Astrocyte (in vitro differentiated cells and primary cell): Measurements from ENCODE around the gene ZNF492. TPM values are rescaled to one million over a fixed set of nuclear protein-coding genes. Genes with fewer than 3 reads are reported as not detected.

Source experiments
- DNase-seq: peaks from one replicate; pipeline ENCODE4 v3.0.0-alpha.2; 2010; ENCODE audit warnings: low read depth
- FAIRE-seq: peaks from 2 replicates; lab custom pipeline; 2011; peaks lifted over from hg19 to GRCh38; lab: Jason Lieb, UNC
- H2AFZ ChIP-seq: 2 replicates; pipeline ENCODE4 v1.6.0; 2012; ENCODE audit warnings: low read depth, low read length, inconsistent platforms
- H3K27ac ChIP-seq: 2 replicates; pipeline ENCODE4 v1.5.1; 2011; ENCODE audit warnings: low read depth, low read length, inconsistent platforms
- H3K27me3 ChIP-seq: 2 replicates; pipeline ENCODE4 v1.6.0; 2011; ENCODE audit warnings: low read length, inconsistent platforms; ENCODE audit not compliant: insufficient read depth
- H3K36me3 ChIP-seq: 2 replicates; pipeline ENCODE4 v1.5.1; 2011; ENCODE audit warnings: low read length, inconsistent platforms; ENCODE audit not compliant: insufficient read depth
- H3K4me1 ChIP-seq: 2 replicates; pipeline ENCODE4 v1.5.1; 2011; ENCODE audit warnings: low read length, inconsistent platforms; ENCODE audit not compliant: insufficient read depth
- H3K4me2 ChIP-seq: 2 replicates; pipeline ENCODE4 v1.6.0; 2012; ENCODE audit warnings: low read length, inconsistent platforms
- H3K4me3 ChIP-seq: 2 replicates; pipeline ENCODE4 v1.5.1; 2011; ENCODE audit warnings: low read depth, mild to moderate bottlenecking, low read length, inconsistent platforms; ENCODE audit not compliant: insufficient read depth
- H3K79me2 ChIP-seq: 2 replicates; pipeline ENCODE4 v1.6.0; 2012; ENCODE audit warnings: mild to moderate bottlenecking, low read length, inconsistent platforms; ENCODE audit not compliant: insufficient read depth
- H3K9ac ChIP-seq: 2 replicates; pipeline ENCODE4 v1.6.0; 2012; ENCODE audit warnings: mild to moderate bottlenecking, low read length, inconsistent platforms
- H3K9me3 ChIP-seq: 2 replicates; pipeline ENCODE4 v1.5.1; 2012; ENCODE audit warnings: low read depth, mild to moderate bottlenecking, low read length, inconsistent platforms; ENCODE audit not compliant: insufficient read depth
- H4K20me1 ChIP-seq: 2 replicates; pipeline ENCODE4 v1.6.0; 2012; ENCODE audit warnings: low read length, inconsistent platforms; ENCODE audit not compliant: insufficient read depth
- H3K27ac Mint-ChIP-seq: one replicate; pipeline ENCODE4 v1.8.0; 2021; ENCODE audit warnings: mild to moderate bottlenecking, mixed read lengths; ENCODE audit not compliant: unreplicated experiment
- H3K27me3 Mint-ChIP-seq: one replicate; pipeline ENCODE4 v1.8.0; 2021; ENCODE audit warnings: low read depth, mixed read lengths; ENCODE audit not compliant: unreplicated experiment
- H3K36me3 Mint-ChIP-seq: one replicate; pipeline ENCODE4 v1.8.0; 2021; ENCODE audit warnings: low read depth, mixed read lengths; ENCODE audit not compliant: unreplicated experiment
- H3K4me1 Mint-ChIP-seq: one replicate; pipeline ENCODE4 v1.8.0; 2021; ENCODE audit warnings: low read depth, mixed read lengths; ENCODE audit not compliant: unreplicated experiment
- H3K4me3 Mint-ChIP-seq: one replicate; pipeline ENCODE4 v1.8.0; 2021; ENCODE audit warnings: mild to moderate bottlenecking, moderate library complexity, mixed read lengths; ENCODE audit not compliant: unreplicated experiment
- H3K9me3 Mint-ChIP-seq: one replicate; pipeline ENCODE4 v1.8.0; 2021; ENCODE audit warnings: mild to moderate bottlenecking, mixed read lengths; ENCODE audit not compliant: unreplicated experiment
- EZH2 ChIP-seq: IDR thresholded peaks from 2 replicates; pipeline ENCODE4 v1.6.1; 2012; ENCODE audit warnings: mild to moderate bottlenecking, low read length, inconsistent platforms; ENCODE audit not compliant: insufficient read depth
- total RNA-seq: library from RNA; stranded (reverse); gene quantifications from 2 replicates; pipeline ENCODE4 v1.2.1, GENCODE V29; 2021
- TF ChIP-seq, protein P1 (sequence below): IDR thresholded peaks from 2 replicates; pipeline ENCODE4 v1.5.1; 2011; ENCODE audit warnings: low read depth, mild to moderate bottlenecking, inconsistent platforms, low read length, moderate library complexity; ENCODE audit not compliant: insufficient read depth

Gene ZNF492
- total RNA-seq, 1 donor from 2014 or later: not detected

DNA sequence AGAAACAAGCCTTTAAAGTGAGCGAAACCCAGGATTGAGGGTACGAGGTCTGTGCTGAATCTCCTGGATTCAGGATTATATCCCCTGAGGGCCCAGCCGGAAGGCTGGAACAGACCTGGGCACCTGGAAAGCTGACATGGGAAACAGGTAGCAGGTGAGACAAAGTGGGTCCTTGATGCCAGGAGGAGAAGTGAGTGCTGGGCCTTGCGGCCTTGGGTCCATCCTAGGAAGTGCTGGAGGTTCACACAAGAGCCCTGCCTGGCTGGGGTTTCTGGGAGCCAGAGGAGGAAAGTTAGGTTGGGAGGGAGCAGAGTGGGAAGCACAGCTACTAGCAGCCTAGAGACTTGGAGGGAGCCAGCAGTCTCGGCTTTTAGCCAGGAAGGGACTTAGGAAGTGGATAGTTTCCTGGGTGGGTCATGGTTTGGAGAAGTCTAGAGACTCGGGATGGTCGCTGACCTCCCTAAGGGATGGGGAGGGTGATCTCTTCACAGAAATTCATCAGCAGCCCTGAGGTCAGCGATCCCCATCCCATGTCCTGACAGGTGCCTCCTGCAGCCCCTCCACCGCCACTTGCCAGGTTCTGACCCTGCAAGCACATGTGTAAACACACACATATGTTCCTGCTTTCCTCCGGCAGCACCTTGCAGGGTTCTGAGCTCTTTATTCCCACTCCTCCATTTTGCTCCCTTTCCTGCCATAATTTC, 29.4 kb upstream of the ZNF492 start:
- Histone ChIP-seq H3K4me2 (no peak overlapping the region), H4K20me1 (no peaks in the 10 kb centered on the region), H3K36me3 (no peaks in the 10 kb centered on the region), H2AFZ (no peak overlapping the region), H3K9me3 (peaks cover 19% of the 10 kb centered on the region), H3K79me2 (no peaks in the 10 kb centered on the region), H3K4me3 (no peak overlapping the region), H3K27me3 (no peaks in the 10 kb centered on the region), H3K9ac (no peak overlapping the region), H3K4me1 (no peaks in the 10 kb centered on the region), H3K27ac (no peak overlapping the region)
- no peak for DNase-seq
- Mint-ChIP-seq H3K36me3 (no peaks in the 10 kb centered on the region), H3K9me3 (peaks cover 33% of the 10 kb centered on the region), H3K27ac (no peak overlapping the region), H3K4me1 (no peaks in the 10 kb centered on the region), H3K4me3 (no peak overlapping the region), H3K27me3 (no peaks in the 10 kb centered on the region)
- TF ChIP-seq EZH2: no peak
- TF ChIP-seq, protein P1, sequence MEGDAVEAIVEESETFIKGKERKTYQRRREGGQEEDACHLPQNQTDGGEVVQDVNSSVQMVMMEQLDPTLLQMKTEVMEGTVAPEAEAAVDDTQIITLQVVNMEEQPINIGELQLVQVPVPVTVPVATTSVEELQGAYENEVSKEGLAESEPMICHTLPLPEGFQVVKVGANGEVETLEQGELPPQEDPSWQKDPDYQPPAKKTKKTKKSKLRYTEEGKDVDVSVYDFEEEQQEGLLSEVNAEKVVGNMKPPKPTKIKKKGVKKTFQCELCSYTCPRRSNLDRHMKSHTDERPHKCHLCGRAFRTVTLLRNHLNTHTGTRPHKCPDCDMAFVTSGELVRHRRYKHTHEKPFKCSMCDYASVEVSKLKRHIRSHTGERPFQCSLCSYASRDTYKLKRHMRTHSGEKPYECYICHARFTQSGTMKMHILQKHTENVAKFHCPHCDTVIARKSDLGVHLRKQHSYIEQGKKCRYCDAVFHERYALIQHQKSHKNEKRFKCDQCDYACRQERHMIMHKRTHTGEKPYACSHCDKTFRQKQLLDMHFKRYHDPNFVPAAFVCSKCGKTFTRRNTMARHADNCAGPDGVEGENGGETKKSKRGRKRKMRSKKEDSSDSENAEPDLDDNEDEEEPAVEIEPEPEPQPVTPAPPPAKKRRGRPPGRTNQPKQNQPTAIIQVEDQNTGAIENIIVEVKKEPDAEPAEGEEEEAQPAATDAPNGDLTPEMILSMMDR: no peak
- no peak for FAIRE-seq

DNA sequence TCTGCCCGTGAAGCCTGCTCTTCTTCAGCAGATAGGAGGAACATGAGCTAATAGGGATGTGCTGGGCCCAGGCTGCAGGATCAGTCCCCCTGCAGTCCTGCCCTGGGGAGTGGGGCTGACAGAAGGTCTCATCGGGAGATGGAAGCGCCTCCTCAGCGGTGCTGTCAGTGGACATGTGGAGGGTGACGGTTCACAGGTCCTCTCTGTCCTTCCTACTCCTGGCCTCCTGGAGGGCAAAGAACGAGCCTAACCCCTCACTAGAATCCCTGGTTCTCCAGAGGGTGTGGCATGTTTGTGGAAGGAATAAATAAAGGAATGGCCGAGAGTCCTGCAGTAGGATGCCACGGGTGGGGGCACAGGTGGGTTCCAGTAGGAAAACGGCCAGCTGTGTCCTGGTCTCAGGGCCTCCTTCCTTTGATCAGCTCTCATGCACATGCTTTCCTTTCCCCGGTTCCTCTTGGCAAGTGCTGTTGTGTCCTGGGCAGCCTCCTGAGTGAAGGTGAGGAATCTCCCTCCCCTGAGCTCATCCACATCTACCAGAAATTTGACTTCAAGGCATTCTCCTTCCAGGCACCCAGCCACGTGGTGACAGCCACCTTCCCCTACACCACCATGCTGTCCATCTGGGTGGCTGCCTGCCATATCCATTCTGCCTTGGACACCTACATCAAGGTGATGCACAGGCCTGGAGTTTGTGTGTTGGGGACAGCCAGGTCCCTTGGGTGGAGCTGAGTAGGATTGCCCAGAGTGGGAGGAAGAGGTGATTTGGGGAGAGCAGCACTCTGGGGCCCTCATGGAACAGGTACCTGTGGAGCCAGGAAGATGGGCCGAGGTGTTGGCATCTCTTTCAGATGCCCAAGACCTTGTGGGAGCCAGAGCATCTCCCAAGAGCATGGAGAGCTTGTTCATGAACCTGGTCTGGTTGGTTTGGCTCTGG, 28.6 kb upstream of the ZNF492 start:
- DNase-seq: no peak
- H3K9ac ChIP-seq: no peak overlapping the region
- no peak for TF ChIP-seq EZH2
- TF ChIP-seq, protein P1: no peak
- H3K4me2 ChIP-seq: no peak overlapping the region
- no peaks in the 10 kb centered on the region for H3K79me2 ChIP-seq
- no peaks in the 10 kb centered on the region for H3K27me3 ChIP-seq
- no peak overlapping the region for H3K4me3 Mint-ChIP-seq
- no peak overlapping the region for H3K4me3 ChIP-seq
- H3K4me1 ChIP-seq: no peaks in the 10 kb centered on the region
- H3K9me3 ChIP-seq: peaks cover 18% of the 10 kb centered on the region
- no peaks in the 10 kb centered on the region for H3K4me1 Mint-ChIP-seq
- no peaks in the 10 kb centered on the region for H3K36me3 ChIP-seq
- H2AFZ ChIP-seq: no peak overlapping the region
- H3K36me3 Mint-ChIP-seq: no peaks in the 10 kb centered on the region
- H4K20me1 ChIP-seq: no peaks in the 10 kb centered on the region
- no peaks in the 10 kb centered on the region for H3K27me3 Mint-ChIP-seq
- H3K9me3 Mint-ChIP-seq: peaks cover 33% of the 10 kb centered on the region
- H3K27ac ChIP-seq: no peak overlapping the region
- H3K27ac Mint-ChIP-seq: no peak overlapping the region
- no peak for FAIRE-seq
